ENCODE measurements around the gene SERF2. TPM values are rescaled to one million over a fixed set of nuclear protein-coding genes. Genes with fewer than 3 reads are reported as not detected.

SERF2 gene
- total RNA-seq, 1 experiment from 2014 or later: 665 TPM

DNA sequence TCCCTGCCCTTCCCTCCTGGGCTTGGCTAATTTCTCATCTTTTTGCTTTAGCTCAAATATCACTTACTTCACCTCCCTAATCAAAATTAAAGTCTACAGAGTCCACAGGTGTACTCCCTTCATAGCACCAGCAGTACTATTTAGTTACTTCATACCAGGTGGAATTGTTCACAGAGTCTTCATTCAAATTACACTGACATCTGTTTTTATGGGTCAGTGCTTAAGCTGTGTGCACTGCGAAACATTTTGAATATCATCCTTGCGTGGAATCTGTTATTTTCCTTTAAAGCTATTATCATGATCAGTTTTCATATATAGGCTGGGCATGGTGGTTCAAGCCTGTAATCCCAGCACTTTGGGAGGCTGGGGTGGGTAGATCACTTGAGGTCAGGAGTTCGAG lies 2.7 kb upstream of the SERF2 start:
- ChIA-PET CTCF (no interaction called here), POLR2A (ENCODE audit: unreplicated experiment) (no interaction called here)
- no peak for TF ChIP-seq EZH2phosphoT487 (IDR thresholded peaks at IDR 0.05; ENCODE audit: borderline replicate concordance, low read length)
- TF ChIP-seq, protein P1, sequence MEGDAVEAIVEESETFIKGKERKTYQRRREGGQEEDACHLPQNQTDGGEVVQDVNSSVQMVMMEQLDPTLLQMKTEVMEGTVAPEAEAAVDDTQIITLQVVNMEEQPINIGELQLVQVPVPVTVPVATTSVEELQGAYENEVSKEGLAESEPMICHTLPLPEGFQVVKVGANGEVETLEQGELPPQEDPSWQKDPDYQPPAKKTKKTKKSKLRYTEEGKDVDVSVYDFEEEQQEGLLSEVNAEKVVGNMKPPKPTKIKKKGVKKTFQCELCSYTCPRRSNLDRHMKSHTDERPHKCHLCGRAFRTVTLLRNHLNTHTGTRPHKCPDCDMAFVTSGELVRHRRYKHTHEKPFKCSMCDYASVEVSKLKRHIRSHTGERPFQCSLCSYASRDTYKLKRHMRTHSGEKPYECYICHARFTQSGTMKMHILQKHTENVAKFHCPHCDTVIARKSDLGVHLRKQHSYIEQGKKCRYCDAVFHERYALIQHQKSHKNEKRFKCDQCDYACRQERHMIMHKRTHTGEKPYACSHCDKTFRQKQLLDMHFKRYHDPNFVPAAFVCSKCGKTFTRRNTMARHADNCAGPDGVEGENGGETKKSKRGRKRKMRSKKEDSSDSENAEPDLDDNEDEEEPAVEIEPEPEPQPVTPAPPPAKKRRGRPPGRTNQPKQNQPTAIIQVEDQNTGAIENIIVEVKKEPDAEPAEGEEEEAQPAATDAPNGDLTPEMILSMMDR (conservative IDR thresholded peaks at IDR 0.05; ENCODE audit: low read depth, low read length): no peak
- no peak for TF ChIP-seq EZH2 (IDR thresholded peaks at IDR 0.05; ENCODE audit: low read length, unreplicated experiment)

GRCh38 chr15:43792761-43793476 lies 799 bp downstream of the SERF2 start:
- ChIA-PET POLR2A (ENCODE audit: unreplicated experiment) (interaction anchor here (0.6 kb wide), 1 partner anchor 16 kb away, joined by 3 read pairs; no protein-coding TSS in a partner anchor), CTCF (no interaction called here)
- no peak for ATAC-seq
- DNase-seq: peak; percentile 20
- BruUV-seq (replicated peaks): TSS peak; percentile 65
- H3K79me2 ChIP-seq (ENCODE audit: low read length): peaks cover 35% of the 10 kb centered on the region
- H3K4me3 ChIP-seq (ENCODE audit: low read length): peak overlapping the region; percentile 96
- no peaks in the 10 kb centered on the region for H3K9me2 ChIP-seq (replicated peaks; ENCODE audit: low read length)
- intact Hi-C loops (cut with micrococcal nuclease): loop anchor here (2.0 kb wide), 1 partner anchor 16 kb away; the partner anchor contains the start of gene ELL3
- H3K27me3 ChIP-seq (ENCODE audit: low read length): no peaks in the 10 kb centered on the region
- H3K9me3 ChIP-seq (ENCODE audit: low read length): no peaks in the 10 kb centered on the region
- peaks cover 4% of the 10 kb centered on the region for H3F3A ChIP-seq (ENCODE audit: low read length, unreplicated experiment)
- peak overlapping the region; percentile 73 for H2AFZ ChIP-seq (ENCODE audit: low read length)
- peaks cover 5% of the 10 kb centered on the region; the same call in 1 of the 2 replicates for H4K20me1 ChIP-seq (ENCODE audit: low read length)
- peak overlapping the region; percentile 90 for H3K4me2 ChIP-seq (ENCODE audit: low read length)
- H3K9ac ChIP-seq (ENCODE audit: low read length): peak overlapping the region; percentile 99
- peaks cover 41% of the 10 kb centered on the region for H3K4me1 ChIP-seq (ENCODE audit: insufficient read depth, low read length)
- peak overlapping the region; percentile 74 for H3K27ac ChIP-seq (ENCODE audit: low read length)
- peaks cover 30% of the 10 kb centered on the region for H3K36me3 ChIP-seq (ENCODE audit: low read depth, low read length)
- TF ChIP-seq EZH2phosphoT487 (IDR thresholded peaks at IDR 0.05; ENCODE audit: borderline replicate concordance, low read length): no peak
- TF ChIP-seq EZH2 (IDR thresholded peaks at IDR 0.05; ENCODE audit: low read length, unreplicated experiment): no peak
- TF ChIP-seq, protein P1 (conservative IDR thresholded peaks at IDR 0.05; ENCODE audit: low read depth, low read length): no peak

More for the DNA sequence above, 2.7 kb upstream of the SERF2 start:
- Histone ChIP-seq H3F3A (ENCODE audit: low read length, unreplicated experiment) (no peaks in the 10 kb centered on the region), H3K27me3 (ENCODE audit: low read length) (no peaks in the 10 kb centered on the region), H3K9me3 (ENCODE audit: low read length) (no peaks in the 10 kb centered on the region), H3K79me2 (ENCODE audit: low read length) (peaks cover 23% of the 10 kb centered on the region), H3K9ac (ENCODE audit: low read length) (no peak overlapping the region), H3K4me3 (ENCODE audit: low read length) (no peak overlapping the region), H3K27ac (ENCODE audit: low read length) (no peak overlapping the region), H4K20me1 (ENCODE audit: low read length) (peaks cover 5% of the 10 kb centered on the region; the same call in 1 of the 2 replicates), H3K36me3 (ENCODE audit: low read depth, low read length) (peaks cover 10% of the 10 kb centered on the region; the same call in 1 of the 2 replicates), H2AFZ (ENCODE audit: low read length) (no peak overlapping the region), H3K4me1 (ENCODE audit: insufficient read depth, low read length) (peaks cover 18% of the 10 kb centered on the region), H3K9me2 (replicated peaks; ENCODE audit: low read length) (no peaks in the 10 kb centered on the region), H3K4me2 (ENCODE audit: low read length) (no peak overlapping the region)
- ATAC-seq (no peak), DNase-seq (no peak)
- intact Hi-C loops (cut with micrococcal nuclease): no loop called here
- no TSS peak for BruUV-seq (replicated peaks)

GRCh38 chr15:43793647-43794046 lies 1.5 kb downstream of the SERF2 start:
- intact Hi-C loops (cut with micrococcal nuclease): loop anchor here (2.0 kb wide), 1 partner anchor 17 kb away; the partner anchor contains the start of gene ELL3
- no peak overlapping the region for H3K27ac ChIP-seq (ENCODE audit: low read length)
- BruUV-seq (replicated peaks): no TSS peak
- H3K4me2 ChIP-seq (ENCODE audit: low read length): peak overlapping the region; percentile 90
- no peaks in the 10 kb centered on the region for H3K9me3 ChIP-seq (ENCODE audit: low read length)
- peaks cover 49% of the 10 kb centered on the region for H3K4me1 ChIP-seq (ENCODE audit: insufficient read depth, low read length)
- ChIA-PET POLR2A (ENCODE audit: unreplicated experiment) (no interaction called here), CTCF (no interaction called here)
- H3K9ac ChIP-seq (ENCODE audit: low read length): peak overlapping the region; percentile 99; the same call in 1 of the 2 replicates
- peaks cover 35% of the 10 kb centered on the region for H3K79me2 ChIP-seq (ENCODE audit: low read length)
- DNase-seq (no peak), ATAC-seq (no peak)
- H3K4me3 ChIP-seq (ENCODE audit: low read length): peak overlapping the region; percentile 96
- TF ChIP-seq EZH2phosphoT487 (IDR thresholded peaks at IDR 0.05; ENCODE audit: borderline replicate concordance, low read length): no peak
- no peak for TF ChIP-seq EZH2 (IDR thresholded peaks at IDR 0.05; ENCODE audit: low read length, unreplicated experiment)
- TF ChIP-seq, protein P1 (conservative IDR thresholded peaks at IDR 0.05; ENCODE audit: low read depth, low read length): no peak
- no peaks in the 10 kb centered on the region for H3K9me2 ChIP-seq (replicated peaks; ENCODE audit: low read length)
- H3K36me3 ChIP-seq (ENCODE audit: low read depth, low read length): peaks cover 30% of the 10 kb centered on the region
- peaks cover 5% of the 10 kb centered on the region for H3F3A ChIP-seq (ENCODE audit: low read length, unreplicated experiment)
- no peak overlapping the region for H2AFZ ChIP-seq (ENCODE audit: low read length)
- no peaks in the 10 kb centered on the region for H3K27me3 ChIP-seq (ENCODE audit: low read length)
- peaks cover 5% of the 10 kb centered on the region; the same call in 1 of the 2 replicates for H4K20me1 ChIP-seq (ENCODE audit: low read length)

All from PC-3 (cell line).